H1 (cell line): ENCODE results near the gene C17orf107. TPM values are rescaled to one million over a fixed set of nuclear protein-coding genes. Genes with fewer than 3 reads are reported as not detected.
A peak's percentile ranks its signal among the peaks of the same experiment; 100 is the strongest.

ENCODE experiments used
- CTCF ChIA-PET: fragments of 300-600 bp; sonication (Branson Sonifier 250); formaldehyde crosslinking; loops from one replicate; lab custom pipeline; 2021; ENCODE audit not compliant: partially characterized antibody; lab: Charles Lee
- POLR2A ChIA-PET: fragments of 300-600 bp; sonication (Branson Sonifier 250); formaldehyde crosslinking; loops from one replicate; lab custom pipeline; 2021; ENCODE audit warnings: inconsistent platforms; ENCODE audit not compliant: partially characterized antibody; lab: Charles Lee
- DNase-seq, 2 experiments: peaks; one replicate each; pipeline versions ENCODE4 v3.0.0 to v3.0.0-alpha.2; 2010 to 2022; ENCODE audit warnings: low spot score in 2 of 2, low read depth in 1 of 2, mixed read lengths in 1 of 2
- FAIRE-seq: peaks from 2 replicates; lab custom pipeline; 2011; peaks lifted over from hg19 to GRCh38; lab: Jason Lieb, UNC
- H2AFZ ChIP-seq: 2 replicates; pipeline ENCODE4 v1.8.1; 2012; ENCODE audit warnings: low read length, inconsistent platforms
- H2AK5ac ChIP-seq: 2 replicates; pipeline ENCODE4 v1.6.1; 2013; ENCODE audit warnings: low read depth, low read length
- H2BK120ac ChIP-seq: replicated peaks from 2 replicates; pipeline ENCODE3; 2013; ENCODE audit warnings: low read depth, low read length, inconsistent platforms
- H2BK12ac ChIP-seq: 2 replicates; pipeline ENCODE4 v1.6.1; 2013; ENCODE audit warnings: low read depth, low read length
- H2BK15ac ChIP-seq: 2 replicates; pipeline ENCODE4 v1.6.1; 2013; ENCODE audit warnings: low read length
- H2BK20ac ChIP-seq: 2 replicates; pipeline ENCODE4 v1.6.1; 2013; ENCODE audit warnings: low read length
- H2BK5ac ChIP-seq: 2 replicates; pipeline ENCODE4 v1.6.1; 2013; ENCODE audit warnings: low read depth, low read length
- H3K14ac ChIP-seq: 2 replicates; pipeline ENCODE4 v1.6.1; 2013; ENCODE audit warnings: inconsistent platforms; ENCODE audit not compliant: insufficient read length
- H3K18ac ChIP-seq: 2 replicates; pipeline ENCODE4 v1.6.1; 2013; ENCODE audit warnings: low read length; ENCODE audit errors: extremely low read depth
- H3K23ac ChIP-seq: 2 replicates; pipeline ENCODE4 v1.6.1; 2013; ENCODE audit warnings: inconsistent platforms; ENCODE audit not compliant: insufficient read length
- H3K23me2 ChIP-seq: 2 replicates; pipeline ENCODE4 v1.6.1; 2013; ENCODE audit warnings: low read depth, low read length
- H3K27ac ChIP-seq: 2 replicates; pipeline ENCODE4 v1.6.1; 2011; ENCODE audit warnings: low read depth, low read length, inconsistent platforms
- H3K27me3 ChIP-seq, 4 experiments: replicated peaks in 1 of 4; 1 replicate in 1 of 4; 2 replicates in 3 of 4; pipeline versions ENCODE4 v1.6.1 to v1.8.1; 2011 to 2013; ENCODE audit warnings: low read length in 3 of 4, mild to moderate bottlenecking in 3 of 4, inconsistent platforms in 2 of 4, mixed read lengths in 2 of 4, moderate library complexity in 1 of 4; ENCODE audit not compliant: control insufficient read depth in 3 of 4, insufficient read depth in 3 of 4; ENCODE audit errors: extremely low read depth in 1 of 4
- H3K36me3 ChIP-seq, 4 experiments: 2 replicates each; pipeline versions ENCODE4 v1.6.1 to v1.8.1; 2011 to 2013; ENCODE audit warnings: mild to moderate bottlenecking in 4 of 4, low read length in 3 of 4, moderate library complexity in 2 of 4, control low read depth in 1 of 4, inconsistent platforms in 1 of 4; ENCODE audit not compliant: insufficient read depth in 4 of 4, control insufficient read depth in 2 of 4
- H3K4ac ChIP-seq: replicated peaks from 2 replicates; pipeline ENCODE3; 2013; ENCODE audit warnings: low read length, low read depth, mixed read lengths, inconsistent platforms; ENCODE audit not compliant: insufficient read length
- H3K4me1 ChIP-seq, 4 experiments: replicated peaks in 1 of 4; 1 replicate in 1 of 4; 2 replicates in 3 of 4; pipeline versions ENCODE4 v1.6.1 to v1.8.1; 2011 to 2013; ENCODE audit warnings: low read length in 3 of 4, inconsistent platforms in 2 of 4, mixed read lengths in 1 of 4; ENCODE audit not compliant: insufficient read depth in 4 of 4, control insufficient read depth in 3 of 4
- H3K4me2 ChIP-seq, 2 experiments: 2 replicates each; pipeline versions ENCODE4 v1.6.1 to v1.8.1; 2011 to 2013; ENCODE audit warnings: low read depth in 2 of 2, low read length in 2 of 2, control low read depth in 1 of 2, inconsistent platforms in 1 of 2, mild to moderate bottlenecking in 1 of 2; ENCODE audit not compliant: insufficient read depth in 1 of 2
- H3K4me3 ChIP-seq, 4 experiments: fragments of 200-600, 300-600 bp in 1 of 4; sonication (generic), shearing (Covaris generic), sonication (Bioruptor Twin) in 1 of 4; 2 replicates each; pipeline versions ENCODE4 v1.5.1 to v1.8.1; 2011 to 2016; ENCODE audit warnings: low read length in 4 of 4, low read depth in 3 of 4, control low read depth in 2 of 4, inconsistent platforms in 2 of 4, mild to moderate bottlenecking in 2 of 4, mixed read lengths in 1 of 4, moderate library complexity in 1 of 4; ENCODE audit not compliant: insufficient read depth in 2 of 4; ENCODE audit errors: extremely low read depth in 1 of 4
- H3K56ac ChIP-seq: replicated peaks from 2 replicates; pipeline ENCODE3; 2013; ENCODE audit warnings: low read depth, mild to moderate bottlenecking, mixed read lengths, low read length, inconsistent platforms; ENCODE audit not compliant: insufficient read length
- H3K79me1 ChIP-seq: 2 replicates; pipeline ENCODE4 v1.6.1; 2013; ENCODE audit warnings: low read depth, low read length, control low read depth
- H3K79me2 ChIP-seq, 2 experiments: 2 replicates each; pipeline versions ENCODE4 v1.6.1 to v1.8.1; 2012 to 2013; ENCODE audit warnings: low read length in 2 of 2, mild to moderate bottlenecking in 2 of 2, inconsistent platforms in 1 of 2; ENCODE audit not compliant: insufficient read depth in 2 of 2, control insufficient read depth in 1 of 2
- H3K9ac ChIP-seq, 4 experiments: replicated peaks in 1 of 4; 1 replicate in 1 of 4; 2 replicates in 3 of 4; pipeline versions ENCODE4 v1.6.1 to v1.8.1; 2011 to 2013; ENCODE audit warnings: low read depth in 3 of 4, low read length in 3 of 4, control low read depth in 2 of 4, mild to moderate bottlenecking in 2 of 4, moderate library complexity in 2 of 4, inconsistent platforms in 1 of 4; ENCODE audit errors: extremely low read depth in 1 of 4
- H3K9me3 ChIP-seq, 2 experiments: 2 replicates each; pipeline versions ENCODE4 v1.6.1 to v1.8.1; 2012 to 2013; ENCODE audit warnings: mild to moderate bottlenecking in 2 of 2, moderate library complexity in 2 of 2, control low read depth in 1 of 2, inconsistent platforms in 1 of 2, low read depth in 1 of 2, low read length in 1 of 2, mixed read lengths in 1 of 2; ENCODE audit not compliant: insufficient read depth in 2 of 2
- H4K20me1 ChIP-seq, 2 experiments: replicated peaks in 1 of 2; 2 replicates each; pipeline versions ENCODE3 to v1.8.1; 2011 to 2013; ENCODE audit warnings: inconsistent platforms in 2 of 2, low read length in 2 of 2, mild to moderate bottlenecking in 1 of 2; ENCODE audit not compliant: insufficient read depth in 2 of 2, control insufficient read depth in 1 of 2
- H4K5ac ChIP-seq: 2 replicates; pipeline ENCODE4 v1.6.1; 2013; ENCODE audit warnings: low read length, low read depth, mixed read lengths, inconsistent platforms; ENCODE audit not compliant: insufficient read length
- H4K8ac ChIP-seq: 2 replicates; pipeline ENCODE4 v1.8.0; 2013; ENCODE audit warnings: mild to moderate bottlenecking, moderate library complexity, low read length, inconsistent platforms; ENCODE audit not compliant: insufficient read depth; ENCODE audit errors: extremely low read depth
- H4K91ac ChIP-seq: replicated peaks from 2 replicates; pipeline ENCODE3; 2013; ENCODE audit warnings: low read length, mixed read lengths, inconsistent platforms; ENCODE audit not compliant: insufficient read length
- CBX8 ChIP-seq: fragments of 300-800, 300-1000 bp; sonication (generic); IDR thresholded peaks from 2 replicates; pipeline ENCODE4 v1.7.1; 2016; ENCODE audit warnings: low read depth, low read length, borderline replicate concordance
- EGR1 ChIP-seq: IDR thresholded peaks from 2 replicates; pipeline ENCODE4 v1.6.1; 2011; ENCODE audit warnings: low read depth, low read length, borderline replicate concordance
- EP300 ChIP-seq, 2 experiments: IDR thresholded peaks; 1 replicate in 1 of 2; 2 replicates in 1 of 2; pipeline ENCODE4 v1.6.1; 2011 to 2012; ENCODE audit warnings: low read depth in 2 of 2, low read length in 2 of 2, mild to moderate bottlenecking in 2 of 2, borderline replicate concordance in 1 of 2, inconsistent platforms in 1 of 2, moderate library complexity in 1 of 2
- FOSL1 ChIP-seq: IDR thresholded peaks from 2 replicates; pipeline ENCODE4 v1.6.1; 2011; ENCODE audit warnings: mild to moderate bottlenecking, low read depth, low read length, moderate library complexity; ENCODE audit not compliant: insufficient read depth
- JUND ChIP-seq: IDR thresholded peaks from 2 replicates; pipeline ENCODE4 v1.6.1; 2011; ENCODE audit warnings: mild to moderate bottlenecking, improper control_type of control experiment, low read length
- KDM1A ChIP-seq: fragments of 200-600, 300-600 bp; sonication (generic); IDR thresholded peaks from 2 replicates; pipeline ENCODE4 v1.7.1; 2016; ENCODE audit warnings: mild to moderate bottlenecking, low read length, borderline replicate concordance
- POLR2A ChIP-seq, 2 experiments: IDR thresholded peaks; 1 replicate in 1 of 2; 2 replicates in 1 of 2; pipeline ENCODE4 v1.6.1; 2011; ENCODE audit warnings: low read depth in 2 of 2, low read length in 2 of 2, mild to moderate bottlenecking in 2 of 2; ENCODE audit errors: control extremely low read depth in 1 of 2
- POU5F1 ChIP-seq: IDR thresholded peaks from 2 replicates; pipeline ENCODE4 v1.6.1; 2011; ENCODE audit warnings: low read depth, mild to moderate bottlenecking, low read length, moderate library complexity
- RAD21 ChIP-seq, 2 experiments: IDR thresholded peaks in 1 of 2; conservative IDR thresholded peaks in 1 of 2; 2 replicates each; pipeline ENCODE4 v1.6.1; 2011; ENCODE audit warnings: low read depth in 2 of 2, low read length in 2 of 2, improper control_type of control experiment in 1 of 2, inconsistent platforms in 1 of 2, mild to moderate bottlenecking in 1 of 2, moderate library complexity in 1 of 2
- SIX5 ChIP-seq: IDR thresholded peaks from 2 replicates; pipeline ENCODE4 v1.6.1; 2011; ENCODE audit warnings: mild to moderate bottlenecking, low read depth, low read length
- TAF1 ChIP-seq: IDR thresholded peaks from 2 replicates; pipeline ENCODE4 v1.6.1; 2011; ENCODE audit warnings: mild to moderate bottlenecking, low read depth, low read length
- WGBS, 2 experiments: shearing (Covaris generic) in 1 of 2; methylation state at CpG; one replicate each; pipeline versions ENCODE4 v1.1.6 to v1.1.7; 2013 to 2015; ENCODE audit warnings: low lambda C conversion rate in 2 of 2, mixed read lengths in 2 of 2, inconsistent platforms in 1 of 2, low coverage in 1 of 2, missing lambda C conversion rate in 1 of 2; ENCODE audit not compliant: insufficient replicate concordance in 2 of 2, insufficient coverage in 1 of 2, insufficient read length in 1 of 2; ENCODE audit errors: extremely low coverage in 1 of 2, missing lambda C conversion rate in 1 of 2; 5-methylcytosine and 5-hydroxymethylcytosine counted together
- polyA plus RNA-seq, 7 experiments: library from polyadenylated mRNA; depleted of rRNA in 3 of 7; stranded (reverse) in 5 of 7; unstranded in 2 of 7; fragments of >200 nt in 5 of 7; fragments of 200-250 nt in 2 of 7; gene quantifications; 1 replicate in 5 of 7; 2 replicates in 1 of 7; 4 replicates in 1 of 7; pipeline versions ENCODE4 v1.2.1 to v1.2.3, GENCODE V29; 2011 to 2013; ENCODE audit warnings: missing spikeins in 2 of 7, mixed read lengths in 2 of 7
- total RNA-seq: library from RNA; stranded (reverse); fragmentation: NEBNext Ultra II Directional; extraction: Animal tissue kit (Norgen Biotek cat#: 25700); gene quantifications from 2 replicates; pipeline ENCODE4 v1.2.1, GENCODE V29; 2021
- TF ChIP-seq, protein P1 (sequence below): IDR thresholded peaks from 2 replicates; pipeline ENCODE4 v1.6.1; 2012; ENCODE audit warnings: inconsistent platforms

C17orf107 gene
- total and polyA plus RNA-seq, 2 of the 8 experiments (the other 6 are each of a cell fraction or from before 2014, with no cell fraction given), result 0.39 to 0.45 TPM

DNA sequence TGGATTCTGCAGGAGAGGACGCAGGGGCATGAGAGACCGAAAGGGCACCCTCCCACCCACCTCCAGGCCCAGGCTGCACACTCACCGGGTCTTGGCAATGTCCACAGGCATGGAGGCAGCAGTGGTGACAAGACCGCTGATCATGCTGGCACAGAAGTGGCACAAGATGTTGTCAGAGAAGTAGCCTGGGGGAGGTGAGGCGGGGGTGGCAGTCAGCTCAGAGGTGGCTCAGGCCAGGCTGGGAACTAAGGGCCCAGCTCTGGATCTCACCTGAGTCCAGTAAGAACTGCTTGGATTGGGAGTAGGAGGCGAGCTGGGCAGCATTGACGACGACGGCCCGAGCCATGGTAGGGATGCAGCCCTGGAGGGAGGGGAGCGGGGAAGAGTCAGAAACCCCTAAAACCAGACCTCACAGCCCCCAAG is 38.7 kb downstream of the C17orf107 start:
- peaks cover 15% of the 10 kb centered on the region; the same call in 1 of the 2 replicates for H3K23me2 ChIP-seq
- CTCF ChIA-PET, result interaction anchor here (0.7 to 5.9 kb wide), 5 partner anchors 17 to 207 kb away, joined by 3 to 26 read pairs (median 6); partner anchors contain the start of genes CHRNE, MED11 and SPAG7
- TF ChIP-seq JUND, result no peak
- no peak for TF ChIP-seq SIX5
- no peak for TF ChIP-seq KDM1A
- no peak for TF ChIP-seq RAD21 (IDR thresholded peaks at IDR 0.05 in 1 of 2, conservative IDR thresholded peaks at IDR 0.05 in 1 of 2; ENCODE audit: low read depth in 2 of 2, low read length in 2 of 2)
- TF ChIP-seq CBX8, result no peak
- TF ChIP-seq TAF1, result no peak
- TF ChIP-seq POU5F1, result no peak
- TF ChIP-seq FOSL1, result no peak
- TF ChIP-seq EGR1, result no peak
- no peak for TF ChIP-seq EP300 (IDR thresholded peaks at IDR 0.05; ENCODE audit: borderline replicate concordance in 1 of 2, low read depth in 2 of 2, low read length in 2 of 2)
- TF ChIP-seq, protein P1, sequence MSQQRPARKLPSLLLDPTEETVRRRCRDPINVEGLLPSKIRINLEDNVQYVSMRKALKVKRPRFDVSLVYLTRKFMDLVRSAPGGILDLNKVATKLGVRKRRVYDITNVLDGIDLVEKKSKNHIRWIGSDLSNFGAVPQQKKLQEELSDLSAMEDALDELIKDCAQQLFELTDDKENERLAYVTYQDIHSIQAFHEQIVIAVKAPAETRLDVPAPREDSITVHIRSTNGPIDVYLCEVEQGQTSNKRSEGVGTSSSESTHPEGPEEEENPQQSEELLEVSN, result no peak
- TF ChIP-seq POLR2A (IDR thresholded peaks at IDR 0.05; ENCODE audit: control extremely low read depth in 1 of 2, low read depth in 2 of 2, low read length in 2 of 2), result no peak
- H3K27ac ChIP-seq, result no peak overlapping the region
- peaks cover 0 to 4% of the 10 kb centered on the region in 2 experiments for H4K20me1 ChIP-seq
- H3K79me1 ChIP-seq, result peaks cover 9% of the 10 kb centered on the region
- H2BK5ac ChIP-seq, result 0 out of 2 replicates have a peak overlapping the region, but pooled peaks have one; percentile 12
- no peaks in the 10 kb centered on the region for H3K27me3 ChIP-seq
- H3K9ac ChIP-seq, result no peak overlapping the region; a peak in 2 of 7 replicates
- 93% methylated on average over 11 of the region's 11 CpGs; no CpG with 5 or more reads in 1 of the 2 experiments for WGBS, 2 experiments
- H4K5ac ChIP-seq, result no peak overlapping the region
- H3K14ac ChIP-seq, result no peak overlapping the region
- H2BK120ac ChIP-seq, result no peak overlapping the region
- peaks cover 13 to 23% (median 19%) of the 10 kb centered on the region in 4 experiments for H3K36me3 ChIP-seq
- no peak overlapping the region for H2AFZ ChIP-seq
- DNase-seq (no peak), FAIRE-seq (no peak)
- H2BK20ac ChIP-seq, result no peak overlapping the region
- no peak overlapping the region for H4K91ac ChIP-seq
- POLR2A ChIA-PET, result interaction anchor here (2.3 to 27.4 kb wide), 6 partner anchors 9 to 42 kb away, joined by 9 to 987 read pairs (median 31); partner anchors contain the start of genes C17orf107, CHRNE, ENO3 and GP1BA
- H4K8ac ChIP-seq, result peak overlapping the region; percentile 42
- no peak overlapping the region for H3K4ac ChIP-seq
- no peak overlapping the region for H2BK12ac ChIP-seq
- H2AK5ac ChIP-seq, result no peak overlapping the region
- peak overlapping the region; percentile 93 to 96; a peak in 1 of 4 replicates for H3K4me2 ChIP-seq
- no peak overlapping the region for H3K18ac ChIP-seq
- H3K56ac ChIP-seq, result no peak overlapping the region
- H3K9me3 ChIP-seq, result no peaks in the 10 kb centered on the region
- no peak overlapping the region for H2BK15ac ChIP-seq
- no peak overlapping the region for H3K4me3 ChIP-seq
- peaks cover 0 to 27% of the 10 kb centered on the region in 2 experiments; a peak in 3 of 4 replicates for H3K79me2 ChIP-seq
- peaks cover 0 to 11% (median 7%) of the 10 kb centered on the region in 4 experiments; a peak in 6 of 7 replicates for H3K4me1 ChIP-seq
- no peak overlapping the region for H3K23ac ChIP-seq
